Activated CD4-positive, alpha-beta T cell treated with anti-CD3 and anti-CD28 coated beads, Interleukin-2, Interleukin-6, amounts not matched to agents 100 ng/mL and 50 ng/mL, durations not matched to agents 16 hours and 8 hours (primary cell): ENCODE results near the gene GRIN2C.

Source experiments
- DNase-seq: peaks from one replicate; pipeline ENCODE4 v3.0.0-alpha.2; 2020

The GRIN2C gene

GRCh38 chr17:74842599-74843351, 16.9 kb downstream of the GRIN2C start:
- DNase-seq = peak; percentile 29

GRCh38 chr17:74842146-74842598, 17.5 kb downstream of the GRIN2C start:
- DNase-seq = no peak

- no peak for DNase-seq
Measured at GRCh38 chr17:74840989-74841666, 18.6 kb downstream of the GRIN2C start.

- DNase-seq = no peak
Measured at GRCh38 chr17:74839990-74840852, 19.5 kb downstream of the GRIN2C start.

- DNase-seq = no peak
Measured at GRCh38 chr17:74838274-74838673, 21.4 kb downstream of the GRIN2C start.

- DNase-seq = no peak
Measured at GRCh38 chr17:74836691-74837467, 22.8 kb downstream of the GRIN2C start.

- DNase-seq = no peak
Measured at GRCh38 chr17:74836191-74836590, 23.5 kb downstream of the GRIN2C start.

- no peak for DNase-seq
Measured at GRCh38 chr17:74833501-74834377, 25.9 kb downstream of the GRIN2C start.

GRCh38 chr17:74832421-74832820, 27.3 kb downstream of the GRIN2C start:
- no peak for DNase-seq

GRCh38 chr17:74831444-74832146, 28.1 kb downstream of the GRIN2C start:
- no peak for DNase-seq

- DNase-seq = no peak
Measured at GRCh38 chr17:74830861-74831260, 28.8 kb downstream of the GRIN2C start.

- no peak for DNase-seq
Measured at GRCh38 chr17:74827800-74828199, 31.9 kb downstream of the GRIN2C start.

GRCh38 chr17:74825952-74826719, 33.5 kb downstream of the GRIN2C start:
- no peak for DNase-seq

GRCh38 chr17:74824961-74825627, 34.6 kb downstream of the GRIN2C start:
- DNase-seq = no peak

- DNase-seq = no peak
Measured at GRCh38 chr17:74822939-74823367, 36.7 kb downstream of the GRIN2C start.

GRCh38 chr17:74822335-74822938, 37.2 kb downstream of the GRIN2C start:
- DNase-seq = no peak

GRCh38 chr17:74821655-74822334, 37.9 kb downstream of the GRIN2C start:
- no peak for DNase-seq

- no peak for DNase-seq
Measured at GRCh38 chr17:74819801-74820436, 39.8 kb downstream of the GRIN2C start.
